Measurements from ENCODE around the gene APP. TPM values are rescaled to one million over a fixed set of nuclear protein-coding genes. Genes with fewer than 3 reads are reported as not detected.

The APP gene
- total RNA-seq, 1 experiment from 2014 or later: 531 TPM

GRCh38 chr21:26055841-26056264, 114.7 kb downstream of the APP start:
- DNase-seq (ENCODE audit: low spot score): no peak
- TF ChIP-seq CTCF (conservative IDR thresholded peaks at IDR 0.05; ENCODE audit: low read depth, low read length) (no peak), EZH2 (IDR thresholded peaks at IDR 0.05; ENCODE audit: borderline replicate concordance, low read depth, low read length, poor library complexity, severe bottlenecking) (no peak)
- Histone ChIP-seq H3K9me3 (ENCODE audit: low read depth, low read length, poor library complexity, severe bottlenecking) (no peaks in the 10 kb centered on the region), H3K27me3 (replicated peaks; ENCODE audit: insufficient read depth, low read depth, low read length, poor library complexity) (no peaks in the 10 kb centered on the region), H3K36me3 (ENCODE audit: insufficient read depth, low read length, poor library complexity, severe bottlenecking) (peaks cover 15% of the 10 kb centered on the region), H3K4me1 (ENCODE audit: insufficient read depth, low read length, poor library complexity, severe bottlenecking) (peaks cover 8% of the 10 kb centered on the region), H3K27ac (ENCODE audit: low read depth, low read length, poor library complexity, severe bottlenecking) (no peak overlapping the region), H3K4me3 (ENCODE audit: low read depth, low read length, poor library complexity, severe bottlenecking) (no peak overlapping the region)
- BruUV-seq (replicated peaks): no TSS peak
- POLR2A ChIA-PET (ENCODE audit: low non-redundant PET): no interaction called here
- CTCF ChIA-PET: no interaction called here
- intact Hi-C loops (cut with micrococcal nuclease; ENCODE audit: unreplicated experiment): no loop called here

- CTCF ChIA-PET: no interaction called here
- TF ChIP-seq CTCF (conservative IDR thresholded peaks at IDR 0.05; ENCODE audit: low read depth, low read length) (no peak), EZH2 (IDR thresholded peaks at IDR 0.05; ENCODE audit: borderline replicate concordance, low read depth, low read length, poor library complexity, severe bottlenecking) (no peak)
- no peak overlapping the region for H3K4me3 ChIP-seq (ENCODE audit: low read depth, low read length, poor library complexity, severe bottlenecking)
- no peaks in the 10 kb centered on the region for H3K27me3 ChIP-seq (replicated peaks; ENCODE audit: insufficient read depth, low read depth, low read length, poor library complexity)
- BruUV-seq (replicated peaks): no TSS peak
- no peak for DNase-seq (ENCODE audit: low spot score)
- POLR2A ChIA-PET (ENCODE audit: low non-redundant PET): no interaction called here
- no peak overlapping the region for H3K27ac ChIP-seq (ENCODE audit: low read depth, low read length, poor library complexity, severe bottlenecking)
- peaks cover 23% of the 10 kb centered on the region for H3K36me3 ChIP-seq (ENCODE audit: insufficient read depth, low read length, poor library complexity, severe bottlenecking)
- H3K4me1 ChIP-seq (ENCODE audit: insufficient read depth, low read length, poor library complexity, severe bottlenecking): peaks cover 8% of the 10 kb centered on the region
- no peaks in the 10 kb centered on the region for H3K9me3 ChIP-seq (ENCODE audit: low read depth, low read length, poor library complexity, severe bottlenecking)
- intact Hi-C loops (cut with micrococcal nuclease; ENCODE audit: unreplicated experiment): no loop called here
Observed at GRCh38 chr21:26055010-26055409, 115.6 kb downstream of the APP start.

- POLR2A ChIA-PET (ENCODE audit: low non-redundant PET): interaction anchor here (0.6 kb wide), 1 partner anchor 19 kb away, joined by 3 read pairs; no protein-coding TSS in a partner anchor
- CTCF ChIA-PET: no interaction called here
- intact Hi-C loops (cut with micrococcal nuclease; ENCODE audit: unreplicated experiment): no loop called here
- no peaks in the 10 kb centered on the region for H3K9me3 ChIP-seq (ENCODE audit: low read depth, low read length, poor library complexity, severe bottlenecking)
- peaks cover 42% of the 10 kb centered on the region for H3K36me3 ChIP-seq (ENCODE audit: insufficient read depth, low read length, poor library complexity, severe bottlenecking)
- no TSS peak for BruUV-seq (replicated peaks)
- no peak overlapping the region for H3K27ac ChIP-seq (ENCODE audit: low read depth, low read length, poor library complexity, severe bottlenecking)
- TF ChIP-seq CTCF (conservative IDR thresholded peaks at IDR 0.05; ENCODE audit: low read depth, low read length) (no peak), EZH2 (IDR thresholded peaks at IDR 0.05; ENCODE audit: borderline replicate concordance, low read depth, low read length, poor library complexity, severe bottlenecking) (no peak)
- H3K4me1 ChIP-seq (ENCODE audit: insufficient read depth, low read length, poor library complexity, severe bottlenecking): peaks cover 8% of the 10 kb centered on the region
- no peak for DNase-seq (ENCODE audit: low spot score)
- no peak overlapping the region for H3K4me3 ChIP-seq (ENCODE audit: low read depth, low read length, poor library complexity, severe bottlenecking)
- no peaks in the 10 kb centered on the region for H3K27me3 ChIP-seq (replicated peaks; ENCODE audit: insufficient read depth, low read depth, low read length, poor library complexity)
Observed at GRCh38 chr21:26052057-26052456, 118.5 kb downstream of the APP start.

Data from A673 (cell line).